HG03159 (cell line): ENCODE measurements around the gene PHC2.

Experiments used
- ATAC-seq: cut with Tn5 transposase; IDR thresholded peaks from one replicate; pipeline ENCODE4 v1.9.1; 2021; ENCODE audit warnings: mild to moderate bottlenecking, moderate library complexity; ENCODE audit not compliant: unreplicated experiment

The PHC2 gene

DNA sequence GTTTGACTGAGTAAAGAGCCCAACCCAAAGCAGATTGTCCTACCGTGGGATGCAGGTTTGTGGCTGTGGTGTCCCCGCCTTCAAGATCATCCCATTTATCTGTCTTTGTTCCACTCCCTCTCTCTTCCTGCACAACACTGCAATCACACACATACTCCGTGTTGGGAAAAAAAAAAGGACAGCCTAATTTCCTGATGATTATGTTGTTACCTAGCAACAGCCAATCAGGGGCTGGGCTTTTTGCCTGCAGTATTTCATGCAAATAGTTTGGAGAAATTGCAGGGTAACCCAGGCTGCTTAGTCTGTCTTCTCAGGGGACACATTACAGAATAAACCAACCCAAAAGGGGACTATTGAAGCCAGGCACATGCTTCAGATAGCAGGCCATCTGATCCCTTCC, 38.3 kb downstream of the PHC2 start:
- no peak for ATAC-seq

DNA sequence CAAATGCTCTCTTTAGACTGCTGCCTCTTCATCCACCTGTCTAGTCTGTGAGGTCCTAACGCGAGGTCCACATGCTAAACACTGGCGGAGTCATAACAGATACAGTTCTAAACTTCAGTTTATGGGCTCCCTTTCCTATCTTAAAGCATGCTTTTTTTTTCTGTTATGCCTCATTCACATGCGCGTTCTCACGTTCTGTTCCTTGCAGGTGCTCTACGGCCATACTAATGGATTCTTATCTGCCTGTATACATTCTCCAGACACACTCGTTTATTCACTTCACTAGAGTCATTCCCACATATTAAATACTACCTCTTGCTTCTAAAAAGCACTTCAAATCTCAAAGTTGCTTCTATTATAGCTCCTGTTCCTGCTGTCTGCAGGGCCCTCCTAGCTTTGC, 38.7 kb downstream of the PHC2 start:
- ATAC-seq: no peak

- no peak for ATAC-seq
Observed at GRCh38 chr1:33391343-33392078, 39.4 kb downstream of the PHC2 start.

DNA sequence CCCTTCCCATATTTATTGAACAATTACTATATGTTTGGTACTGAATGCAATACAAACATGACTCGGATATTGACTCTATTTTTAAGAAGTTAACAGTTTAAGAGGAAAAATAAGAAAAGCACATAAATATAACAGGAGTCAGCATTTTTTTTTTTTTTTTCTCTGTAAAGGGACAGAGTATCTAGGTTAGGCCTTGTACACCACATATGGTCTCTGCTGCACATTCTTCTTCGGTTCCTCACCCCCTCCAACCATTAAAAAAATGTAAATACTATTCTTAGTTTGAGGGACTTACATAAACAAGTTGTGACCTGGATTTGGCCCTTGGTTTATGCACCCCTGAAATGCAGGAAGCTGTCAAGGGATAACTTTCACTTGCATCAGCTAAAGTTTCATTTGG, 40.4 kb downstream of the PHC2 start:
- no peak for ATAC-seq

- no peak for ATAC-seq
Observed at GRCh38 chr1:33388805-33389771, 41.8 kb downstream of the PHC2 start.

DNA sequence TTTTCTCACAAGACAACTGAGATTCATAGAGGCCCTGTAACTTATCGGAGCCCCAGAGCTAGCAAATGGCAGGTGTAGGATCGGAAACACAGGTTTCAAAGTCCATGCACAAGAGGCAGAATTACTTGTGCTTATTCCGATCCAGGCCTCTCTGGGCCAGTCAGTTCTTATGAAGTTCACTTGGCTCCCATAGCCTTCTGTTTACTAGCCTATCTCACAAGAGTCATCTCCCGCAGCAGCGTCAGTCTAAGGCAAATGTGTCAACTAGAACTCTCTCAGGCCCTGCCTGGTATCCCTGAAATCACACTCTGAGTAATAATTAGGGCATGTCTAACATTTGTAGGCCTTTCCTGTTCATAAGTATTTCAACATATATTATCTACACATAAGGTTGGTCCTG, 43.3 kb downstream of the PHC2 start:
- no peak for ATAC-seq

DNA sequence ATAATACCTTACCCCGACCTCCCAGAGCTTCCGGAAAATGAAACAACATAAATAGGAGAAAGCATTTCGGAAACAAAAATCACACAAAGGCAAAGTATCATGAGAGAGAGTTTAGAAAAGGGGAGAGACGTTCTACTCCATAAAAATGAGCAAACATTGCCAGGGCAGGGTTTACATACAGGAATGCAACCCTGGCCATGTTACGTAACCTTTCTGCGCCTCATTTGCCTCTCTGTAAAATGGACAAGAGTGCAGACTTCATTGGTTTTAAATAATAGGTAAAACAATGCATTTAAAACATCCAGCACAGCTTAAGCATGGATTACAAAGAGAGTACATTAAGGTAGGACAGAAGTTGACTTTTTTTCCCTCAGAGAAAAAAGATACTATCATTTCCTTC, 45.6 kb downstream of the PHC2 start:
- ATAC-seq: no peak

GRCh38 chr1:33384040-33384812, 46.7 kb downstream of the PHC2 start:
- no peak for ATAC-seq

DNA sequence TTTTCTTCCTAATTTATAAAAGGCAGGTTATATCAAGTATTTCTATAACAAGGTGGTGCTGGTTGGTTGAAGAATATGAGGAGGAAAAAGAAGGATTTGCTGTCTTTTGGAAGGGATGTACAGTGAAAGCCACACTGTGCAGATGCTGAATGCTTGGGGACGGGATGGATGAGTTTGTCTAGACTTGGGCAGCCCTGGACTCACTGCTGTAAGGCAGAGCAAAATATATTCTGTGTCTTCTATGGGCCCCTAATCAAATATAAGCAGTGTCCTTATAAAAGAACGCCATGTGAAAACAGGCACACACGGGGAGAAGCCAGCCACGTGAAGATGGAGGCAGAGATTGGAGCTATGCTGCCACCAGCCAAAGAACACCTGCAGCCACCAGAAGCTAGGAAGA, 47.4 kb downstream of the PHC2 start:
- ATAC-seq: no peak

- no peak for ATAC-seq
Observed at GRCh38 chr1:33382661-33383415, 48.1 kb downstream of the PHC2 start.

- no peak for ATAC-seq
Observed at GRCh38 chr1:33381977-33382376, 48.9 kb downstream of the PHC2 start.

DNA sequence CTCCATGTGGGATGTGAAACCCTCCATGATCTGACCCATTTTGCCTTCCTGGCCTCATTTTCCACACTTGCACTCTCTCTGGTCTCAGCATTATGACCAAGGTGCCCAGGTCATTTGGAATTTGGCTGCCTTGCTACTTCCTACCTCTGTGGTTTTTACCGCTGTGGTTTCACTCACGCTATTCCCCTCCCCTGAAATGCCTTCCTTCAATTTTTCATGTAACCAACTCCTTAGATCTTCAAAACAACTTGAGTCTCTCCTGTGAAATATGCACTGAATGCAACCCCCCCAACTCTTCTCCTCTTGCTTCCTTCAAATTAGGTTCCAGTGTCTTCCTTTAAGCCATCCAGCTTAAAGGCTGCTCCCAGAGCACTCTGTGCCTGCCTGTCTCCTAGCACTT, 50.1 kb downstream of the PHC2 start:
- ATAC-seq: no peak

GRCh38 chr1:33379631-33380354, 51.1 kb downstream of the PHC2 start:
- ATAC-seq: no peak

DNA sequence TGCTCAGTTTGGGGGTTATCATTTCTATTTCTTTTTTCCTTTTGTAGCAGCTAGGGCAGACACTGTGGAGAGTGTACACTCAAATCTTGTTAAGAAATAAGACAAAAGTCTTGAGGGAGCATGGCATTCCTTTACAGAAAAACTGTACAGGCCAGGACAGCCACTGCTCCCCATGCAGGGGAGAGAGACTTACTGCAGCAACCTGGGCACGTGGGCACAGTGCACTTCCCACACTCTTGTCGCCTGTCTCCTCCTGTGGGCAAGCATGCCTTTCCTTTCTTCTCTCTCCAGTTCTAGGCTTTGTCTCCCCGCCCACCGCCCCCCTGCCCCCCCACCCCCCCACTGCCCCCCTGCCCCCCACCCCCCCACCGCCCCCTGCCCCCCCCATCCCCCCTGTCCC, 51.9 kb downstream of the PHC2 start:
- no peak for ATAC-seq

- ATAC-seq: no peak
Observed at GRCh38 chr1:33378524-33378923, 52.4 kb downstream of the PHC2 start.

DNA sequence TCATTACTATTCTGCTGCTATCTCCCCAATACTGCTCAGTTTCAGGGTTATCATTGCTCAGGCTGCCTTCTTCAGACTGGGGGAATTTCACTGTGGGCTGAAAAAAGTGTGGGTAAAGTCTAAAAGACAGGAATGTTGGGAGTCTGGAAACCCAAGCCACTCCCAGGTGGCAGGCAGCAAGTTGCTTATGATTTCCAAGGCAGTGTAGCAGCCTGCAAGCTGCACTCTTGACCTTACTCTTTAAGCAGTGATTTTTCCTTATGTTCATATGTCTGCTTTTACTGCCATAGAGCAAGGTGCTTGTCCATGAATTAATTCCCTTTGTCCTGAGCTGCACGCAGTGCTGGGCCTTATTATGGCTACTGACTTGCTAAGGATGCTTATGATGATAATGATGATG, 53.1 kb downstream of the PHC2 start:
- ATAC-seq: no peak

- no peak for ATAC-seq
Observed at GRCh38 chr1:33377013-33377412, 53.9 kb downstream of the PHC2 start.

DNA sequence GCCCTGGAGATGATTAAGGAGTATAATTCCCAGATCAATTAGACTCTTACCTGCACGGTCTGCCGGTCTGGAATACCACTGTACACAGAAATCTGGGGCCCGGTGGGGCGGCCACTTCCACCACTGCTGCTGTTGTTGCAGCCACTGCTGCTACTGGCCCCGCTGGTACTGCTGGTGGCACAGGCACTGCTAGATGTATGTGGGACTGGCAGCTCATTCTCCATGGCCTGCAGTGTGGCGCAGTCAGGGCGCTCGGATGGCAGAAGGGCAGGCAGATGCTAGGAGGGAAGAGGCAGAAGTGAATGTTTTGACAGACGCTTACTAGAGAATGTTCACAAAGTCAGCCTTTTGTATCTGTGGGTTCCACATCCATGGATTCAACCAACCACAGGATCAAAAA, 55.6 kb downstream of the PHC2 start:
- ATAC-seq: no peak

- no peak for ATAC-seq
Observed at GRCh38 chr1:33374336-33375105, 56.4 kb downstream of the PHC2 start.
